Prostate gland (tissue), 2 donors: ENCODE measurements around the gene MTMR6. TPM values are rescaled to one million over a fixed set of nuclear protein-coding genes. Genes with fewer than 3 reads are reported as not detected.
"Not testable (repeated sequence)": the region's sequence is repeated elsewhere in the genome, so short reads cannot be mapped to it uniquely, and the experiment has no call there.

ENCODE experiments used
- DNase-seq: peaks from one replicate; pipeline ENCODE4 v3.0.0-alpha.2; 2019; ENCODE audit warnings: low spot score
- H3K27ac ChIP-seq, 2 donors: fragments of 200-600 bp; sonication (generic); 2 replicates each; pipeline ENCODE4 v1.5.1; 2017 to 2019
- H3K27me3 ChIP-seq: fragments of 200-600 bp; sonication (generic); replicated peaks from 2 replicates; pipeline ENCODE4 v1.5.1; 2019; ENCODE audit not compliant: insufficient read depth
- H3K36me3 ChIP-seq, 2 donors: fragments of 200-600 bp; sonication (generic); 1 replicate in 1 of 2; 2 replicates in 1 of 2; pipeline versions ENCODE4 v1.5.1 to v1.8.1; 2017 to 2019
- H3K4me1 ChIP-seq: fragments of 200-600 bp; sonication (generic); replicated peaks from 2 replicates; pipeline ENCODE4 v1.5.1; 2019
- H3K4me3 ChIP-seq, 2 donors: fragments of 200-600 bp; sonication (generic); 2 replicates each; pipeline ENCODE4 v1.5.1; 2017 to 2019
- H3K9me3 ChIP-seq: fragments of 200-600 bp; sonication (generic); 2 replicates; pipeline ENCODE4 v1.5.1; 2017
- POLR2A ChIP-seq: fragments of 450-650 bp; IDR thresholded peaks from one replicate; pipeline ENCODE4 v1.6.1; 2016; ENCODE audit warnings: antibody characterized with exemption, mild to moderate bottlenecking
- POLR2AphosphoS5 ChIP-seq: sonication (generic); formaldehyde crosslinking; IDR thresholded peaks from one replicate; pipeline ENCODE4 v1.6.1; 2017; ENCODE audit warnings: antibody characterized with exemption
- WGBS: methylation state at CpG from one replicate; pipeline ENCODE4 v1.1.5; 2018; 5-methylcytosine and 5-hydroxymethylcytosine counted together
- intact Hi-C: fragments of 100-400 bp; cut with DNase I; formaldehyde crosslinking; loops from one replicate; pipeline ENCODE4 v1.14.2; 2022
- total RNA-seq, 2 donors: library from RNA; depleted of rRNA; stranded (reverse); fragments of >200 nt; gene quantifications; one replicate each; pipeline ENCODE4 v1.1.0, GENCODE V29; 2016
- TF ChIP-seq, protein P1 (sequence below), 4 experiments: fragments of 200-600 bp in 2 of 4; fragments of 450-650 bp in 2 of 4; sonication (generic) in 2 of 4; IDR thresholded peaks; 1 replicate in 3 of 4; 2 replicates in 1 of 4; pipeline ENCODE4 v1.5.1; 2016 to 2019; ENCODE audit warnings: antibody characterized with exemption in 4 of 4, mild to moderate bottlenecking in 2 of 4, moderate library complexity in 2 of 4

MTMR6 gene
- total RNA-seq, 2 donors from 2014 or later, result 12.7 to 17.1 TPM

DNA sequence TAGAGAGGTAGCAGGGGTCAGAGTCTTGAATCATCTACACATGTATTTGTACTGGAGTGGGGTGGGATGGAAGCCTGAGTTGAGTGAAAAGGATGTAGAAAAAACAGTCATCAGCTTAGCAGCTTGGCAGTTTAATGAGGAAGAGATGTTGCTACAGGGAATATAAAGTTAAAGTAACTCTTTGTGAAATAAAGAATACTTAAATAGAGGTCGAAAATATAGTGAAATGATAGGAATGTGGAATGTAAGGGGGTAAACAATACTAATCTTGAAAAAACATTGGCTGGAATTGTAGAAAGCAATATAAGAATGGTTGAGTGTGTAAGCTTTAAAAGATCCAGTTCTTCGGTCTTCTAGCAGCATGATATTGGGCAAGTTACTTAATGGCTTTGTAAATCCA, 36.8 kb upstream of the MTMR6 start:
- no peak overlapping the region for H3K4me3 ChIP-seq
- TF ChIP-seq POLR2AphosphoS5 (no peak), POLR2A (no peak)
- TF ChIP-seq, protein P1, sequence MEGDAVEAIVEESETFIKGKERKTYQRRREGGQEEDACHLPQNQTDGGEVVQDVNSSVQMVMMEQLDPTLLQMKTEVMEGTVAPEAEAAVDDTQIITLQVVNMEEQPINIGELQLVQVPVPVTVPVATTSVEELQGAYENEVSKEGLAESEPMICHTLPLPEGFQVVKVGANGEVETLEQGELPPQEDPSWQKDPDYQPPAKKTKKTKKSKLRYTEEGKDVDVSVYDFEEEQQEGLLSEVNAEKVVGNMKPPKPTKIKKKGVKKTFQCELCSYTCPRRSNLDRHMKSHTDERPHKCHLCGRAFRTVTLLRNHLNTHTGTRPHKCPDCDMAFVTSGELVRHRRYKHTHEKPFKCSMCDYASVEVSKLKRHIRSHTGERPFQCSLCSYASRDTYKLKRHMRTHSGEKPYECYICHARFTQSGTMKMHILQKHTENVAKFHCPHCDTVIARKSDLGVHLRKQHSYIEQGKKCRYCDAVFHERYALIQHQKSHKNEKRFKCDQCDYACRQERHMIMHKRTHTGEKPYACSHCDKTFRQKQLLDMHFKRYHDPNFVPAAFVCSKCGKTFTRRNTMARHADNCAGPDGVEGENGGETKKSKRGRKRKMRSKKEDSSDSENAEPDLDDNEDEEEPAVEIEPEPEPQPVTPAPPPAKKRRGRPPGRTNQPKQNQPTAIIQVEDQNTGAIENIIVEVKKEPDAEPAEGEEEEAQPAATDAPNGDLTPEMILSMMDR (IDR thresholded peaks at IDR 0.05), result no peak
- no peaks in the 10 kb centered on the region for H3K4me1 ChIP-seq
- intact Hi-C loops, result no loop called here
- H3K36me3 ChIP-seq, result no peaks in the 10 kb centered on the region
- H3K9me3 ChIP-seq, result no peaks in the 10 kb centered on the region
- no peaks in the 10 kb centered on the region for H3K27me3 ChIP-seq
- DNase-seq, result no peak
- H3K27ac ChIP-seq, result no peak overlapping the region
- 55% methylated on average over 2 of the region's 2 CpGs for WGBS

DNA sequence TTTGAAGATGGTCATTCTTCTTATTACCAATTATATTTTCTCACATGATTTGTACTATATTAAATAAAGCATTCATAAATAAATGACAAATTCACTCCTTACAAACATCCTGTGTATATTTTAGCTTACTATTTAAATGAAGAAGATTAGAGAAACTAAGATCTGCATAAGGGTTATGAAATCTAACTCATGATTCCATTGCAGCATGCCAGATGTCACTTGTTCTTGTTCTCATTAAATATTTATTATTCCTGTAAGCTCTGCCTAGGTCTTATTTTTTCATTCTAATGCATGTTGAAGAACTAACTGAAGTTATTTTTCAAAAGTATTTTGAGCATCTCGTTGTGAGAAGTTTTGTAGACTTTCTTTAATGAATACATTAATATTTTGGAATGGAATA, 32.5 kb upstream of the MTMR6 start:
- intact Hi-C loops, result no loop called here
- no peaks in the 10 kb centered on the region for H3K9me3 ChIP-seq
- no peaks in the 10 kb centered on the region for H3K4me1 ChIP-seq
- 82% methylated on average over 1 of the region's 1 CpG for WGBS
- H3K36me3 ChIP-seq, result no peaks in the 10 kb centered on the region
- no peak overlapping the region for H3K4me3 ChIP-seq
- H3K27ac ChIP-seq, result no peak overlapping the region
- no peak for DNase-seq
- TF ChIP-seq, protein P1 (IDR thresholded peaks at IDR 0.05), result no peak
- no peak for TF ChIP-seq POLR2A
- no peak for TF ChIP-seq POLR2AphosphoS5
- H3K27me3 ChIP-seq, result no peaks in the 10 kb centered on the region

GRCh38 chr13:25318946-25319345, 31.7 kb upstream of the MTMR6 start:
- H3K4me1 ChIP-seq, H3K27ac ChIP-seq, H3K36me3 ChIP-seq, DNase-seq, H3K27me3 ChIP-seq, H3K4me3 ChIP-seq, H3K9me3 ChIP-seq, intact Hi-C loops: not testable (repeated sequence)
- WGBS, result 77% methylated on average over 4 of the region's 4 CpGs

DNA sequence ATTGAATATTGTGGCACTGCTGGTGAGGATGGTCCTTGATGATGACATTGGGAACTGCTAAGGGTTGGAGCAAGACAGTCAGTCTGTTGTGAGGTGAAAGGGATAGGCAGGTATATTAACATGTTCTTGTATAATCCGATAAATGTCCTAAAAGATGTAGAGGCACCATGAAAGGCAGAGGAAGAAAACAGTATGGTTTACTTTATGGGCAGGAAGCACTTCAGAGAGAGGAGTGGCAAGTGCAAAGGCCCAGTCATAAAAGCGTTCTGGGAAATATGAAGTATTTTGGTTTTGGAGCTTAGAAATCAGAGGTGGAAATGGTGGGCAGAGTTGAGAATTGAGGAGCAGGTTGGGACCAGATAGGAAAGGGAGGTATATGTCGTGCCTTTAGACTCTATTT, 23.6 kb upstream of the MTMR6 start:
- intact Hi-C loops, result no loop called here
- Histone ChIP-seq H3K4me1 (no peaks in the 10 kb centered on the region), H3K36me3 (no peaks in the 10 kb centered on the region), H3K9me3 (no peaks in the 10 kb centered on the region), H3K27me3 (no peaks in the 10 kb centered on the region), H3K4me3 (no peak overlapping the region), H3K27ac (no peak overlapping the region)
- TF ChIP-seq, protein P1 (IDR thresholded peaks at IDR 0.05), result no peak
- TF ChIP-seq POLR2A (no peak), POLR2AphosphoS5 (no peak)
- no peak for DNase-seq
- WGBS, result 95% methylated on average over 3 of the region's 3 CpGs

GRCh38 chr13:25306671-25307464, 19.6 kb upstream of the MTMR6 start:
- intact Hi-C loops, result no loop called here

More at GRCh38 chr13:25306671-25307464, 19.6 kb upstream of the MTMR6 start:
- WGBS, result 88% methylated on average over 7 of the region's 7 CpGs
- Histone ChIP-seq H3K4me3 (no peak overlapping the region), H3K27me3 (no peaks in the 10 kb centered on the region), H3K27ac (no peak overlapping the region), H3K36me3 (no peaks in the 10 kb centered on the region), H3K4me1 (peaks cover 11% of the 10 kb centered on the region), H3K9me3 (no peaks in the 10 kb centered on the region)
- TF ChIP-seq POLR2AphosphoS5 (no peak), POLR2A (no peak)
- TF ChIP-seq, protein P1 (IDR thresholded peaks at IDR 0.05), result no peak
- no peak for DNase-seq
